Kidney epithelial cell (primary cell): ENCODE measurements around the gene DBNDD2. TPM values are rescaled to one million over a fixed set of nuclear protein-coding genes. Genes with fewer than 3 reads are reported as not detected.

Experiments used
- DNase-seq: peaks from one replicate; pipeline ENCODE4 v3.0.0-alpha.2; 2010; ENCODE audit warnings: low read depth
- H3K27me3 ChIP-seq: 2 replicates; pipeline ENCODE4 v1.6.0; 2011; ENCODE audit warnings: low read length; ENCODE audit not compliant: control insufficient read depth, insufficient read depth
- H3K36me3 ChIP-seq: 2 replicates; pipeline ENCODE4 v1.5.1; 2011; ENCODE audit warnings: low read length; ENCODE audit not compliant: control insufficient read depth, insufficient read depth
- H3K4me3 ChIP-seq: 2 replicates; pipeline ENCODE4 v1.5.1; 2011; ENCODE audit warnings: low read depth, mild to moderate bottlenecking, control low read depth, low read length
- total RNA-seq: library from RNA; depleted of rRNA; stranded (reverse); fragments of >200 nt; gene quantifications from 2 replicates; pipeline ENCODE4 v1.2.3, GENCODE V29; 2015
- TF ChIP-seq, protein P1 (sequence below): IDR thresholded peaks from 2 replicates; pipeline ENCODE4 v1.5.1; 2011; ENCODE audit warnings: mild to moderate bottlenecking, moderate library complexity, low read length, control low read depth, inconsistent platforms; ENCODE audit not compliant: insufficient read depth, poor library complexity, severe bottlenecking

Gene DBNDD2
- total RNA-seq, 1 donor from 2014 or later, result 57.2 TPM

DNA sequence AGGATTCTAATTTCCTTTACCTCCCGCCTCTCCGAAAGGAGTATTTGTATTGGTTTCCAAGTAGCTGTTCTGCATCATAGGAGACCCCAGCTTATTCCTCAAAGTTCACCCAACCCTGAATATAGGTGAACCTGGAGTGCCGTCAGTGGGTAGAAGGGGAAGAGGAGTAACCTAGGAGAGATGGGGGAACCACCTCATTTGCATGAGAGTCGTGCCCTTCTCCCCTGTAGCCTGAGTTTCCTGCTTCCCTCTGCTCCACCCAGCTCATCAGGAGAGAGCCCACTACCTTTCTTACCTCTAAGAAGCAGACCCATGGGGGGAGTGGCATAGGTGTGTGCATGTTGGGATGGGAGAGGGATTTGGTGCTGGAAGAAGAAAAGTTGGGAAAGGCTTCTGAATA, 44.1 kb downstream of the DBNDD2 start:
- Histone ChIP-seq H3K27me3 (peaks cover 7% of the 10 kb centered on the region), H3K36me3 (no peaks in the 10 kb centered on the region), H3K4me3 (no peak overlapping the region)
- no peak for DNase-seq
- TF ChIP-seq, protein P1, sequence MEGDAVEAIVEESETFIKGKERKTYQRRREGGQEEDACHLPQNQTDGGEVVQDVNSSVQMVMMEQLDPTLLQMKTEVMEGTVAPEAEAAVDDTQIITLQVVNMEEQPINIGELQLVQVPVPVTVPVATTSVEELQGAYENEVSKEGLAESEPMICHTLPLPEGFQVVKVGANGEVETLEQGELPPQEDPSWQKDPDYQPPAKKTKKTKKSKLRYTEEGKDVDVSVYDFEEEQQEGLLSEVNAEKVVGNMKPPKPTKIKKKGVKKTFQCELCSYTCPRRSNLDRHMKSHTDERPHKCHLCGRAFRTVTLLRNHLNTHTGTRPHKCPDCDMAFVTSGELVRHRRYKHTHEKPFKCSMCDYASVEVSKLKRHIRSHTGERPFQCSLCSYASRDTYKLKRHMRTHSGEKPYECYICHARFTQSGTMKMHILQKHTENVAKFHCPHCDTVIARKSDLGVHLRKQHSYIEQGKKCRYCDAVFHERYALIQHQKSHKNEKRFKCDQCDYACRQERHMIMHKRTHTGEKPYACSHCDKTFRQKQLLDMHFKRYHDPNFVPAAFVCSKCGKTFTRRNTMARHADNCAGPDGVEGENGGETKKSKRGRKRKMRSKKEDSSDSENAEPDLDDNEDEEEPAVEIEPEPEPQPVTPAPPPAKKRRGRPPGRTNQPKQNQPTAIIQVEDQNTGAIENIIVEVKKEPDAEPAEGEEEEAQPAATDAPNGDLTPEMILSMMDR, result no peak

DNA sequence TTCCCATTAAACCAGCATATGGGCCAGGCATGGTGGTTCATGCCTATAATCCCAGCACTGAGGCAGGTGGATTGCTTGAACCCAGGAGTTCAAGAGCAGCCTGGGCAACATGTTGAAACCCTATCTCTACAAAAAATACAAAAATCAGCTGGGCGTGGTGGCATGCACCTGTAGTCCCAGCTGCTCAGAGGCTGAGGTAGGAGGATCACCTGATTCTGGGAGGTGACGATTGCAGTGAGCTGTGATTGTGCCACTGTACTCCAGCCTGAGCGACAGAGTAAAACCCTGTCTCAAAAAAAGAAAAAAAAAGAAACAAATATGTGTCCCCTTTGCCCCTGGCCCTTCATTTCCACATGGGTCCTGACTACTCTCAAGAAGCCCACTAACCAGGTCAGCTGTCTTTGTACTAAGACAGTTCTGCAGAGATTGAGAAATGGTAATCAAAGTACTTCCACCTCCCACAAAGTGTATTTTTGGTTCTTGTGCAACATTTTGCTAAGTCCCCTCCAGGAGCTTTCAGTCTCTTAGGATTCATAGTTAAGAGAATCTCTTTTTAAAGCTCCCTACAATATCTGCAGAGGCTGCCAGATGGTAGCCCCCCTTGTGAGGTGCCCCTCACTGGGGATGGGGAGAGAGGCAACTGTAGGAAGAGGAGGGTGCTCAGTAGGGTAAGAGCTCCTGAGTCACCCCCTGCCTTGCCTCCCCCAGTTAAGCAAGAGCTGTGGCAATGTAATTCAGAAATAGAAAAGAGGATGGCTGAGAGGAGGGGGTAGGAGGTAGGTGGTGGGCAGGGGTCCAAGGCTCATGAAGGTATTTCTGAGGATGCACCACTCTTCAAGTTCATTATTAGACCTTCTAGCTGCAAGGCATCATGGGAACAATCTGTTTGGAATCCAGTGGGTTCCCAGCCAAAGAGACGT, 44.9 kb downstream of the DBNDD2 start:
- Histone ChIP-seq H3K4me3 (no peak overlapping the region), H3K36me3 (no peaks in the 10 kb centered on the region), H3K27me3 (peaks cover 2% of the 10 kb centered on the region)
- TF ChIP-seq, protein P1, result no peak
- DNase-seq, result no peak

DNA sequence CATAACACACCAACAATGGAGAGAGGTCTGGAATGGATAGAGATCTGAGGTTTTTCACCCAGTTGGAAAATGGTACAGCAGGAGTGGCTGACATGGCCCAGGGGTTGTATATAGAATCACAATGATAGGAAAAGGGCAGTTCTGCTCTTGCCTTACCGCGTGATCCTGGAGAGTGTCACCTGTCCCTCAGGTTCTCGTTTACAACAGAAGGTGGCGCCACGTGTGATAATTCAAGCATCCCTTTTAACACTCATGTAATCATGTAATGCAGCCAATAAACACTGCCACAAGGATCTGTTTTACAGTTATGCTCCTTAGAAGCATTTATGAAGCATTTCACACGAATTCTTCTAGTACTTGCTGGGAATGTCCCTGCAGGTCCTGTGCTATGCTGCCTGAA, 48.5 kb downstream of the DBNDD2 start:
- DNase-seq, result no peak
- H3K4me3 ChIP-seq, result no peak overlapping the region
- H3K27me3 ChIP-seq, result no peaks in the 10 kb centered on the region
- TF ChIP-seq, protein P1, result peak; percentile 34
- H3K36me3 ChIP-seq, result no peaks in the 10 kb centered on the region

DNA sequence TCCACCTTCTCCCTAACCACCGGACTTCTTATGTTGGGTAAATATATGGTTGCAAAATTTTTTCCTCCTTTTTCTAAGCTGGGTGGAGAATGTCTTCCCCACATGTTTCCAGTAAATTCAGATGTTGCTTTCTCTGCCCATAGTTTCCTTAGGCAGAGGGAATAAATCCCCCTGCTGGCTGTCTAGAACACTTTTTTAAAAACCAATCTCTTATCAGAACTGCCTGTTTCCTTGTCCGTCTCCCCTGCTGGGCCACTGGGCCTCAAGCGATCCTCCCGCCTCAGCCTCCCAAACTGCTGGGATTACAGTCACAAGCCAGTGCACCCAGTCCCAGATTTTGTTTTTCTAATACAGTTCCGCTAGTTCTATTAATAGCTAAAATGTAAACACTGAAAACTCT, 51.5 kb downstream of the DBNDD2 start:
- no peaks in the 10 kb centered on the region for H3K36me3 ChIP-seq
- TF ChIP-seq, protein P1, result peak; percentile 28
- no peak for DNase-seq
- peaks cover 8% of the 10 kb centered on the region for H3K27me3 ChIP-seq
- no peak overlapping the region for H3K4me3 ChIP-seq

Other genes starting within 250 kb of the DBNDD2 start
- gene PI3, start 233.4 kb upstream of the DBNDD2 start, total RNA-seq, result not detected in 2 replicates
- gene SEMG1, start 201.3 kb upstream of the DBNDD2 start, total RNA-seq, result not detected in 2 replicates
- not detected in 2 replicates for gene SEMG2, start 186.9 kb upstream of the DBNDD2 start, total RNA-seq
- gene SLPI, start 153.7 kb upstream of the DBNDD2 start, total RNA-seq, result 88.0 and 99.5 TPM in 2 replicates
- gene RBPJL, start 101.4 kb upstream of the DBNDD2 start, total RNA-seq, result not detected in 2 replicates
- gene MATN4, start 100.0 kb upstream of the DBNDD2 start, total RNA-seq, result not detected in 2 replicates
- 155 and 175 TPM in 2 replicates for gene SDC4, start 59.9 kb upstream of the DBNDD2 start, total RNA-seq
- 54.3 and 55.2 TPM in 2 replicates for gene SYS1, start 45.1 kb upstream of the DBNDD2 start, total RNA-seq
- gene TP53TG5, start 30.0 kb upstream of the DBNDD2 start, total RNA-seq, result not detected in 2 replicates
- gene PIGT, start 7.9 kb downstream of the DBNDD2 start, total RNA-seq, result 69.8 and 92.7 TPM in 2 replicates
- 78.5 and 84.9 TPM in 2 replicates for gene WFDC2, start 61.5 kb downstream of the DBNDD2 start, total RNA-seq
- gene SPINT3, start 107.3 kb downstream of the DBNDD2 start, total RNA-seq, result not detected in 2 replicates
- not detected in 2 replicates for gene WFDC6, start 131.2 kb downstream of the DBNDD2 start, total RNA-seq
- not detected in 2 replicates for gene EPPIN, start 139.1 kb downstream of the DBNDD2 start, total RNA-seq
- gene WFDC8, start 171.0 kb downstream of the DBNDD2 start, total RNA-seq, result not detected in 2 replicates
- not detected in 2 replicates for gene WFDC10A, start 221.4 kb downstream of the DBNDD2 start, total RNA-seq
- not detected in 2 replicates for gene WFDC9, start 223.0 kb downstream of the DBNDD2 start, total RNA-seq